ENCODE results near the gene GCHFR. TPM values are rescaled to one million over a fixed set of nuclear protein-coding genes. Genes with fewer than 3 reads are reported as not detected.
A peak's percentile ranks its signal among the peaks of the same experiment; 100 is the strongest.

Gene GCHFR
- total RNA-seq, 1 experiment from 2014 or later: 59.2 TPM

DNA sequence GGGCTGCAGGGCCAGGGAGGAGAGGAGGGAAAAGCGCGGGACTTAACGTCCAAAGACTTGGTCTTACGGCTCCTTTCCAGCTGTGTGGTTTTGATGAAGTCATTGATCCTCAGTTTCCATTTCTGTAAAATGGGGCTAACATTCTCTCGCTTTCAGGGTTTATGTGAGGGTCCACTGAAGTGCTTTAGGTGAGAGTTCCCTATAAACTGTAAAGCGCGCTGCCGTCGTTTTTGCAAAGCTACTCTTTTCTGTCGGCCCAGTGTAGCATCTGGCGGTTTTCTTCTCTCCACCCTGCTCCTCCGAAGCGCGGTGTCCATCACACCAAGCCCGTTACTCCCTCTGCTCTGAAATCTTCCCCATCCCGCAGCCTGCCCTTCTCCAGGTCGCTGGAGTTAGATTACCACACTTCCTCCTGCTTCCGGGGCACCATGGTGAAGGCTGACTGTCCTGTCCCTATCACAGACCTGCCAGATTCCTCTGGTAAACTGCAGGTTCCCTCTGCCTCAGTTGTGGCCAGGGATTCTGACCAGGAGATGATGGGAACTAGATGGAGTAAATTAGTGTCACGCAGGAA is 44.1 kb downstream of the GCHFR start:
- no peaks in the 10 kb centered on the region for H3K9me3 Mint-ChIP-seq (ENCODE audit: unreplicated experiment)
- BruUV-seq (replicated peaks): TSS peak; percentile 52
- ChIA-PET CTCF (interaction anchor here (0.9 to 1.7 kb wide), 10 partner anchors 25 to 87 kb away, joined by 3 to 11 read pairs (median 8); partner anchors contain the start of genes GCHFR, SPINT1 and VPS18), POLR2A (interaction anchor here (0.5 to 3.0 kb wide), 6 partner anchors 37 to 175 kb away, joined by 3 to 23 read pairs (median 6); partner anchors contain the start of genes DLL4, GCHFR, SPINT1 and VPS18)
- H3K27me3 Mint-ChIP-seq (ENCODE audit: insufficient read depth, unreplicated experiment): no peaks in the 10 kb centered on the region
- Histone ChIP-seq H3K9me3 (no peaks in the 10 kb centered on the region), H3K27me3 (replicated peaks; ENCODE audit: control insufficient read depth, insufficient read depth, low read length) (no peaks in the 10 kb centered on the region), H3K36me3 (ENCODE audit: control insufficient read depth, insufficient read depth, low read length) (no peaks in the 10 kb centered on the region), H3K4me3 (ENCODE audit: low read depth, low read length) (peak overlapping the region; percentile 88), H3K4me1 (0 out of 2 replicates have a peak, but pooled peaks cover 4% of the 10 kb centered on the region)
- no peak for DNase-seq
- H3K4me1 Mint-ChIP-seq (ENCODE audit: low read depth, unreplicated experiment): no peaks in the 10 kb centered on the region
- H3K4me3 Mint-ChIP-seq (ENCODE audit: unreplicated experiment): peak overlapping the region; percentile 95
- TF ChIP-seq, protein P1, sequence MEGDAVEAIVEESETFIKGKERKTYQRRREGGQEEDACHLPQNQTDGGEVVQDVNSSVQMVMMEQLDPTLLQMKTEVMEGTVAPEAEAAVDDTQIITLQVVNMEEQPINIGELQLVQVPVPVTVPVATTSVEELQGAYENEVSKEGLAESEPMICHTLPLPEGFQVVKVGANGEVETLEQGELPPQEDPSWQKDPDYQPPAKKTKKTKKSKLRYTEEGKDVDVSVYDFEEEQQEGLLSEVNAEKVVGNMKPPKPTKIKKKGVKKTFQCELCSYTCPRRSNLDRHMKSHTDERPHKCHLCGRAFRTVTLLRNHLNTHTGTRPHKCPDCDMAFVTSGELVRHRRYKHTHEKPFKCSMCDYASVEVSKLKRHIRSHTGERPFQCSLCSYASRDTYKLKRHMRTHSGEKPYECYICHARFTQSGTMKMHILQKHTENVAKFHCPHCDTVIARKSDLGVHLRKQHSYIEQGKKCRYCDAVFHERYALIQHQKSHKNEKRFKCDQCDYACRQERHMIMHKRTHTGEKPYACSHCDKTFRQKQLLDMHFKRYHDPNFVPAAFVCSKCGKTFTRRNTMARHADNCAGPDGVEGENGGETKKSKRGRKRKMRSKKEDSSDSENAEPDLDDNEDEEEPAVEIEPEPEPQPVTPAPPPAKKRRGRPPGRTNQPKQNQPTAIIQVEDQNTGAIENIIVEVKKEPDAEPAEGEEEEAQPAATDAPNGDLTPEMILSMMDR (IDR thresholded peaks at IDR 0.05; ENCODE audit: insufficient read depth in 1 of 2, low read depth in 1 of 2, low read length in 1 of 2, severe bottlenecking in 1 of 2, unreplicated experiment in 1 of 2): no peak
- peaks cover 17% of the 10 kb centered on the region for H3K36me3 Mint-ChIP-seq (ENCODE audit: insufficient read depth, unreplicated experiment)
- intact Hi-C loops (cut with micrococcal nuclease; ENCODE audit: unreplicated experiment): loop anchor here (1.0 kb wide), 2 partner anchors 18 to 38 kb away; no protein-coding TSS in a partner anchor
- H3K27ac Mint-ChIP-seq (ENCODE audit: unreplicated experiment): peak overlapping the region; percentile 94

DNA sequence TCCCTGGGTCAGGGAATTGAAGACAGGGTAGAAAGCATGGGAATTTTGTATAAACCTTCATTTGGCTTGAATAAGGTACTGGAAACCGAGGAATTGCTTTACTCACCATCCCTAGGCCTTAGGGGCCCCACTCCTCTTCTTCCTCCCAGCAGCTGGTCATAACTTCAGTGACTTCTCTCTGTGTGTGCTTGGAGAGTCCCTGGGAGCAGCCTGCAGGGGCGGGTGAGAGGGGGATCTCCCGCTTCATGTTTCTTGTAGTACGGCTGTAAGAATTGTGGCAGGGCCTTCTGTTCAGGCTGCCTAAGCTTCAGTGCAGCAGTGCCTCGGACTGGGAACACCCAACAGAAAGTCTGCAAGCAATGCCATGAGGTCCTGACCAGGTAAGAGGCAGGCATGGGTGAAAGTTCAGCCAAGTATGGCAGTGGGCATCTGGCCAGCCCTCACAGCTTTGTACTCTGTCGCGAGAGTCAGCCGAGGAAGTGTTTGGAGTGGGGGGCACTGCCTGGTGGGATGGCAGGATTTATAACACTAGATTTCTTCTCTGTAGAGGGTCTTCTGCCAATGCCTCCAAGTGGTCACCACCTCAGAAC is 45.1 kb downstream of the GCHFR start:
- Mint-ChIP-seq H3K4me1 (ENCODE audit: low read depth, unreplicated experiment) (no peaks in the 10 kb centered on the region), H3K27me3 (ENCODE audit: insufficient read depth, unreplicated experiment) (no peaks in the 10 kb centered on the region), H3K9me3 (ENCODE audit: unreplicated experiment) (no peaks in the 10 kb centered on the region), H3K36me3 (ENCODE audit: insufficient read depth, unreplicated experiment) (peaks cover 20% of the 10 kb centered on the region), H3K27ac (ENCODE audit: unreplicated experiment) (no peak overlapping the region), H3K4me3 (ENCODE audit: unreplicated experiment) (peak overlapping the region; percentile 95)
- Histone ChIP-seq H3K9me3 (no peaks in the 10 kb centered on the region), H3K27me3 (replicated peaks; ENCODE audit: control insufficient read depth, insufficient read depth, low read length) (no peaks in the 10 kb centered on the region), H3K36me3 (ENCODE audit: control insufficient read depth, insufficient read depth, low read length) (no peaks in the 10 kb centered on the region), H3K4me1 (0 out of 2 replicates have a peak, but pooled peaks cover 4% of the 10 kb centered on the region), H3K4me3 (ENCODE audit: low read depth, low read length) (no peak overlapping the region)
- DNase-seq: no peak
- TF ChIP-seq, protein P1 (IDR thresholded peaks at IDR 0.05; ENCODE audit: insufficient read depth in 1 of 2, low read depth in 1 of 2, low read length in 1 of 2, severe bottlenecking in 1 of 2, unreplicated experiment in 1 of 2): no peak
- ChIA-PET CTCF (no interaction called here), POLR2A (interaction anchor here (3.0 kb wide), 1 partner anchor 36 kb away, joined by 23 read pairs; the partner anchor contains the start of gene SPINT1)
- BruUV-seq (replicated peaks): no TSS peak
- intact Hi-C loops (cut with micrococcal nuclease; ENCODE audit: unreplicated experiment): no loop called here

DNA sequence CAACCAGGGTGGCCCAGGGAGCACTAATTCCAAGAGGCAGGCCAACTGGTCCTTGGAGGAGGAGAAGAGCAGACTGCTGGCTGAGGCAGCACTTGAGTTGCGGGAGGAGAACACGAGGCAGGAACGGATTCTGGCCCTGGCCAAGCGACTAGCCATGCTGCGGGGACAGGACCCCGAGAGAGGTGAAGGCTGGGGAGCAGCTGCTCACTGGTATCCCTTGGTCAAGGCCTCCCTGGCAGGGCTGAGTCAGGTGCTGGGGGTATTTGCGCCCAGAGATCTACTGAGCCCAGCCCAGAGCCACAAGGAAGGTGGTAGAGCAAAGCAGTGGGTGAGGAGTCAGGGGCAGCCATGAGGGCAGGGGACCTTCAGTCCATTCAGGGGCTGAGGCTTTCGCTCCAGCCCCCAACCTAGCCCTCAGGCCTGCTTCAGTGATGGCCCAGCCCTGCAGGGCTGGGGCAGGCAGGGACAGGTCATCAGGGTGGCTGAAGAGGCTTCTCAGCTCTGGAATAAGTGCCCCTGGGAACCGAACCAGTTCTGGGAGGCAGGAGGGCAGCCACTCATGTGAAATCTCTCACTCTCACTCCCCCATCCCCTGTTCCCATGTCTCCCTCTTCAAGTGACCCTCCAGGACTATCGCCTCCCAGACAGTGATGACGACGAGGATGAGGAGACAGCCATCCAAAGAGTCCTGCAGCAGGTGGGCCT is 49.0 kb downstream of the GCHFR start:
- H3K4me1 ChIP-seq: 0 out of 2 replicates have a peak, but pooled peaks cover 4% of the 10 kb centered on the region
- POLR2A ChIA-PET: no interaction called here
- BruUV-seq (replicated peaks): no TSS peak
- no peak overlapping the region for H3K27ac Mint-ChIP-seq (ENCODE audit: unreplicated experiment)
- H3K4me3 ChIP-seq (ENCODE audit: low read depth, low read length): no peak overlapping the region
- intact Hi-C loops (cut with micrococcal nuclease; ENCODE audit: unreplicated experiment): no loop called here
- H3K4me3 Mint-ChIP-seq (ENCODE audit: unreplicated experiment): no peak overlapping the region
- no peak for DNase-seq
- no peaks in the 10 kb centered on the region for H3K9me3 Mint-ChIP-seq (ENCODE audit: unreplicated experiment)
- CTCF ChIA-PET: no interaction called here
- TF ChIP-seq, protein P1 (IDR thresholded peaks at IDR 0.05; ENCODE audit: insufficient read depth in 1 of 2, low read depth in 1 of 2, low read length in 1 of 2, severe bottlenecking in 1 of 2, unreplicated experiment in 1 of 2): no peak
- H3K36me3 Mint-ChIP-seq (ENCODE audit: insufficient read depth, unreplicated experiment): peaks cover 25% of the 10 kb centered on the region
- peaks cover 7% of the 10 kb centered on the region for H3K4me1 Mint-ChIP-seq (ENCODE audit: low read depth, unreplicated experiment)
- no peaks in the 10 kb centered on the region for H3K36me3 ChIP-seq (ENCODE audit: control insufficient read depth, insufficient read depth, low read length)
- H3K27me3 Mint-ChIP-seq (ENCODE audit: insufficient read depth, unreplicated experiment): no peaks in the 10 kb centered on the region
- no peaks in the 10 kb centered on the region for H3K9me3 ChIP-seq
- no peaks in the 10 kb centered on the region for H3K27me3 ChIP-seq (replicated peaks; ENCODE audit: control insufficient read depth, insufficient read depth, low read length)

All from Caco-2 (cell line).